H1 (cell line): ENCODE measurements around the gene CCAR1. TPM values are rescaled to one million over a fixed set of nuclear protein-coding genes. Genes with fewer than 3 reads are reported as not detected.

Experiments used
- BRCA1 ChIP-seq: IDR thresholded peaks from 2 replicates; pipeline ENCODE4 v1.6.1; 2012; ENCODE audit warnings: low read depth, low read length, improper control_type of control experiment
- EZH2 ChIP-seq: fragments of 200-600 bp; sonication (generic); IDR thresholded peaks from 2 replicates; pipeline ENCODE4 v1.7.1; 2012; ENCODE audit warnings: low read depth, mild to moderate bottlenecking, moderate library complexity, low read length, inconsistent platforms; ENCODE audit not compliant: severe bottlenecking
- HDAC6 ChIP-seq: IDR thresholded peaks from one replicate; pipeline ENCODE4 v1.7.1; 2012; ENCODE audit warnings: low read depth, mild to moderate bottlenecking, inconsistent platforms, low read length, moderate library complexity
- KDM4A ChIP-seq: IDR thresholded peaks from one replicate; pipeline ENCODE4 v1.7.1; 2012; ENCODE audit warnings: low read depth, mild to moderate bottlenecking, moderate library complexity, low read length, inconsistent platforms; ENCODE audit not compliant: severe bottlenecking
- KDM5A ChIP-seq: fragments of 200-600 bp; IDR thresholded peaks from 2 replicates; pipeline ENCODE4 v1.7.1; 2012; ENCODE audit warnings: mild to moderate bottlenecking, low read length, inconsistent platforms, mixed read lengths
- PHF8 ChIP-seq: fragments of 200-600 bp; sonication (generic); conservative IDR thresholded peaks from 2 replicates; pipeline ENCODE4 v1.7.1; 2012; ENCODE audit warnings: low read depth, mild to moderate bottlenecking, inconsistent platforms, low read length, moderate library complexity
- ZNF274 ChIP-seq: IDR thresholded peaks from 2 replicates; pipeline ENCODE4 v1.7.0; 2012; ENCODE audit warnings: low read length, borderline replicate concordance; ENCODE audit errors: extremely low read depth
- polyA plus RNA-seq, 7 experiments: library from polyadenylated mRNA; depleted of rRNA in 3 of 7; stranded (reverse) in 5 of 7; unstranded in 2 of 7; fragments of >200 nt in 5 of 7; fragments of 200-250 nt in 2 of 7; gene quantifications; 1 replicate in 5 of 7; 2 replicates in 1 of 7; 4 replicates in 1 of 7; pipeline versions ENCODE4 v1.2.1 to v1.2.3, GENCODE V29; 2011 to 2013; ENCODE audit warnings: missing spikeins in 2 of 7, mixed read lengths in 2 of 7
- total RNA-seq: library from RNA; stranded (reverse); fragmentation: NEBNext Ultra II Directional; extraction: Animal tissue kit (Norgen Biotek cat#: 25700); gene quantifications from 2 replicates; pipeline ENCODE4 v1.2.1, GENCODE V29; 2021
- TF ChIP-seq, protein P1 (sequence below): fragments of 300-600 bp; sonication (generic); IDR thresholded peaks from 2 replicates; pipeline ENCODE4 v1.7.1; 2012; ENCODE audit warnings: low read length, moderate library complexity, mild to moderate bottlenecking, inconsistent platforms; ENCODE audit not compliant: insufficient replicate concordance

CCAR1 gene
- total and polyA plus RNA-seq, 2 of the 8 experiments (the other 6 are each of a cell fraction or from before 2014, with no cell fraction given), result 91.6 to 111 TPM

DNA sequence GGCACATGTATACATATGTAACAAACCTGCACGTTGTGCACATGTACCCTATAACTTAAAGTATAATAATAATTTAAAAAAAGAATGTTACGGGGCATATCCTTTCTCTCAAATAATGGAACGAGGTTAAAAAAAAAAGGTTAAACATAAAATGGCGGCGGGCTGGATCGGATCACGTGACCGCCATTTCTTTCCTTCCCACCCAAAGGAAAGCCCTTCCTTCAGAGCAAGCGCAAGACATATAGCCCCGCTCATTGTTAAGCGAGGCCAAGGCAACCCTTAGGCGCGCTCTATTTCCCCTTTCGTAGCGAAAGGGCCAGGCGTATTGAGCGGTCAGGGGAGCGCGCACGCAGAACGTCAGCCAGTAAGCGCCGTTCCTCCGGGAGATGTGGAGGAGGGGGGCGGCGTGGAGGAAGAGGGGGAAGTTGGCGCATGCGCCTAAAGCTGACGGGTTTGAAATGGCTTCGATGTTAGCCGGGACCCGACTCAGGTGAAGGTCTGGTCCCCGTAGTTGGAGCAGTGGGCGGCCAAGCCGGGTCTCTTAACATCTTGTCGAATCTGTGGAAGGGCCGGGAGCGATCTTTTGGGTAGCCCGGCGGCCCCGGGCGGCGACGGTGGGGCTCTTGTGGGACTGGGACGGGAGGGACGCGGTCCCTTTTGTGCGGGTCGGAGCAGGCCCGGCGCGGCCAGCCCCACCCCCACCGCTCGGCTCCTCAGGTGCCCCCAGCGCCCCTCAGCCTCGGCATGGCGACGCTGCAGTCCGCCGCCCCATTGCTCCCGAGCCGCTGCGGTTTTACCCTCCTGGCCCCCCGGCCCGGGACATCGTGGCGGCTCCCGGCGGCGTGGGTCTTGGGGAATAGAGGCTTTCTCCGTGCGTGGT lies at the start of gene CCAR1 (continued):
- TF ChIP-seq, protein P1, sequence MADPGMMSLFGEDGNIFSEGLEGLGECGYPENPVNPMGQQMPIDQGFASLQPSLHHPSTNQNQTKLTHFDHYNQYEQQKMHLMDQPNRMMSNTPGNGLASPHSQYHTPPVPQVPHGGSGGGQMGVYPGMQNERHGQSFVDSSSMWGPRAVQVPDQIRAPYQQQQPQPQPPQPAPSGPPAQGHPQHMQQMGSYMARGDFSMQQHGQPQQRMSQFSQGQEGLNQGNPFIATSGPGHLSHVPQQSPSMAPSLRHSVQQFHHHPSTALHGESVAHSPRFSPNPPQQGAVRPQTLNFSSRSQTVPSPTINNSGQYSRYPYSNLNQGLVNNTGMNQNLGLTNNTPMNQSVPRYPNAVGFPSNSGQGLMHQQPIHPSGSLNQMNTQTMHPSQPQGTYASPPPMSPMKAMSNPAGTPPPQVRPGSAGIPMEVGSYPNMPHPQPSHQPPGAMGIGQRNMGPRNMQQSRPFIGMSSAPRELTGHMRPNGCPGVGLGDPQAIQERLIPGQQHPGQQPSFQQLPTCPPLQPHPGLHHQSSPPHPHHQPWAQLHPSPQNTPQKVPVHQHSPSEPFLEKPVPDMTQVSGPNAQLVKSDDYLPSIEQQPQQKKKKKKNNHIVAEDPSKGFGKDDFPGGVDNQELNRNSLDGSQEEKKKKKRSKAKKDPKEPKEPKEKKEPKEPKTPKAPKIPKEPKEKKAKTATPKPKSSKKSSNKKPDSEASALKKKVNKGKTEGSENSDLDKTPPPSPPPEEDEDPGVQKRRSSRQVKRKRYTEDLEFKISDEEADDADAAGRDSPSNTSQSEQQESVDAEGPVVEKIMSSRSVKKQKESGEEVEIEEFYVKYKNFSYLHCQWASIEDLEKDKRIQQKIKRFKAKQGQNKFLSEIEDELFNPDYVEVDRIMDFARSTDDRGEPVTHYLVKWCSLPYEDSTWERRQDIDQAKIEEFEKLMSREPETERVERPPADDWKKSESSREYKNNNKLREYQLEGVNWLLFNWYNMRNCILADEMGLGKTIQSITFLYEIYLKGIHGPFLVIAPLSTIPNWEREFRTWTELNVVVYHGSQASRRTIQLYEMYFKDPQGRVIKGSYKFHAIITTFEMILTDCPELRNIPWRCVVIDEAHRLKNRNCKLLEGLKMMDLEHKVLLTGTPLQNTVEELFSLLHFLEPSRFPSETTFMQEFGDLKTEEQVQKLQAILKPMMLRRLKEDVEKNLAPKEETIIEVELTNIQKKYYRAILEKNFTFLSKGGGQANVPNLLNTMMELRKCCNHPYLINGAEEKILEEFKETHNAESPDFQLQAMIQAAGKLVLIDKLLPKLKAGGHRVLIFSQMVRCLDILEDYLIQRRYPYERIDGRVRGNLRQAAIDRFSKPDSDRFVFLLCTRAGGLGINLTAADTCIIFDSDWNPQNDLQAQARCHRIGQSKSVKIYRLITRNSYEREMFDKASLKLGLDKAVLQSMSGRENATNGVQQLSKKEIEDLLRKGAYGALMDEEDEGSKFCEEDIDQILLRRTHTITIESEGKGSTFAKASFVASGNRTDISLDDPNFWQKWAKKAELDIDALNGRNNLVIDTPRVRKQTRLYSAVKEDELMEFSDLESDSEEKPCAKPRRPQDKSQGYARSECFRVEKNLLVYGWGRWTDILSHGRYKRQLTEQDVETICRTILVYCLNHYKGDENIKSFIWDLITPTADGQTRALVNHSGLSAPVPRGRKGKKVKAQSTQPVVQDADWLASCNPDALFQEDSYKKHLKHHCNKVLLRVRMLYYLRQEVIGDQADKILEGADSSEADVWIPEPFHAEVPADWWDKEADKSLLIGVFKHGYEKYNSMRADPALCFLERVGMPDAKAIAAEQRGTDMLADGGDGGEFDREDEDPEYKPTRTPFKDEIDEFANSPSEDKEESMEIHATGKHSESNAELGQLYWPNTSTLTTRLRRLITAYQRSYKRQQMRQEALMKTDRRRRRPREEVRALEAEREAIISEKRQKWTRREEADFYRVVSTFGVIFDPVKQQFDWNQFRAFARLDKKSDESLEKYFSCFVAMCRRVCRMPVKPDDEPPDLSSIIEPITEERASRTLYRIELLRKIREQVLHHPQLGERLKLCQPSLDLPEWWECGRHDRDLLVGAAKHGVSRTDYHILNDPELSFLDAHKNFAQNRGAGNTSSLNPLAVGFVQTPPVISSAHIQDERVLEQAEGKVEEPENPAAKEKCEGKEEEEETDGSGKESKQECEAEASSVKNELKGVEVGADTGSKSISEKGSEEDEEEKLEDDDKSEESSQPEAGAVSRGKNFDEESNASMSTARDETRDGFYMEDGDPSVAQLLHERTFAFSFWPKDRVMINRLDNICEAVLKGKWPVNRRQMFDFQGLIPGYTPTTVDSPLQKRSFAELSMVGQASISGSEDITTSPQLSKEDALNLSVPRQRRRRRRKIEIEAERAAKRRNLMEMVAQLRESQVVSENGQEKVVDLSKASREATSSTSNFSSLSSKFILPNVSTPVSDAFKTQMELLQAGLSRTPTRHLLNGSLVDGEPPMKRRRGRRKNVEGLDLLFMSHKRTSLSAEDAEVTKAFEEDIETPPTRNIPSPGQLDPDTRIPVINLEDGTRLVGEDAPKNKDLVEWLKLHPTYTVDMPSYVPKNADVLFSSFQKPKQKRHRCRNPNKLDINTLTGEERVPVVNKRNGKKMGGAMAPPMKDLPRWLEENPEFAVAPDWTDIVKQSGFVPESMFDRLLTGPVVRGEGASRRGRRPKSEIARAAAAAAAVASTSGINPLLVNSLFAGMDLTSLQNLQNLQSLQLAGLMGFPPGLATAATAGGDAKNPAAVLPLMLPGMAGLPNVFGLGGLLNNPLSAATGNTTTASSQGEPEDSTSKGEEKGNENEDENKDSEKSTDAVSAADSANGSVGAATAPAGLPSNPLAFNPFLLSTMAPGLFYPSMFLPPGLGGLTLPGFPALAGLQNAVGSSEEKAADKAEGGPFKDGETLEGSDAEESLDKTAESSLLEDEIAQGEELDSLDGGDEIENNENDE, result no peak
- TF ChIP-seq EZH2 (no peak), HDAC6 (no peak), ZNF274 (no peak), KDM4A (peak; percentile 85), KDM5A (0 out of 2 replicates have a peak, but pooled peaks have one; percentile 41), BRCA1 (no peak), PHF8 (peak; percentile 96)
